HepG2 (cell line): ENCODE data around the gene SEC31A. TPM values are rescaled to one million over a fixed set of nuclear protein-coding genes. Genes with fewer than 3 reads are reported as not detected.

Experiments
- ATAC-seq: fragments of 200-7000 bp; cut with Tn5 transposase; 3 replicates; pipeline ENCODE4 v1.9.1; 2020; ENCODE audit warnings: mild to moderate bottlenecking, moderate library complexity
- BruUV-seq: library from RNA; stranded (reverse); fragments of 400-500 nt; replicated peaks from 2 replicates; lab custom pipeline; 2021; lab: Mats Ljungman, UMichigan
- CTCF ChIA-PET: fragments of 300-600 bp; formaldehyde crosslinking; extraction: SDS; loops from one replicate; lab custom pipeline; 2021; ENCODE audit warnings: low total read pairs, inconsistent platforms, low intra/inter-chr PET ratio; lab: Yijun Ruan, JAX
- POLR2A ChIA-PET: fragments of 350-600 bp; sonication (Branson Sonifier 250); formaldehyde crosslinking; loops from one replicate; lab custom pipeline; 2020; ENCODE audit warnings: antibody characterized with exemption, inconsistent platforms; lab: Yijun Ruan, JAX
- DNase-seq: peaks from one replicate; pipeline ENCODE4 v3.0.0-alpha.2; 2015; ENCODE audit warnings: low spot score
- FAIRE-seq: peaks from 3 replicates; lab custom pipeline; 2011; peaks lifted over from hg19 to GRCh38; lab: Jason Lieb, UNC
- H2AFZ ChIP-seq: one replicate; pipeline ENCODE4 v1.6.1; 2011; ENCODE audit warnings: low read length, inconsistent platforms
- H3K27ac ChIP-seq: fragments of 300-600 bp; 3 replicates; pipeline ENCODE4 v1.8.0; 2011; ENCODE audit warnings: mixed run types, mild to moderate bottlenecking, mixed read lengths, low read length, inconsistent platforms; ENCODE audit not compliant: insufficient read depth; ENCODE audit errors: extremely low read length
- H3K27me3 ChIP-seq, 2 experiments: fragments of 200-600 bp in 1 of 2; 2 replicates in 1 of 2; 3 replicates in 1 of 2; pipeline versions ENCODE4 v1.6.0 to v1.8.0; 2011; ENCODE audit warnings: low read length in 2 of 2, mild to moderate bottlenecking in 2 of 2, moderate library complexity in 2 of 2, inconsistent platforms in 1 of 2; ENCODE audit not compliant: insufficient read depth in 2 of 2, control insufficient read depth in 1 of 2
- H3K36me3 ChIP-seq, 2 experiments: fragments of 200-600 bp in 1 of 2; replicated peaks in 1 of 2; 2 replicates in 1 of 2; 3 replicates in 1 of 2; pipeline versions ENCODE4 v1.5.1 to v1.8.0; 2011; ENCODE audit warnings: low read length in 2 of 2, inconsistent platforms in 1 of 2; ENCODE audit not compliant: insufficient read depth in 2 of 2, control insufficient read depth in 1 of 2
- H3K4me1 ChIP-seq: 2 replicates; pipeline ENCODE4 v1.5.1; 2012; ENCODE audit warnings: low read length, inconsistent platforms; ENCODE audit not compliant: insufficient read depth
- H3K4me2 ChIP-seq: 2 replicates; pipeline ENCODE4 v1.6.0; 2011; ENCODE audit warnings: low read depth, low read length, inconsistent platforms
- H3K4me3 ChIP-seq, 3 experiments: fragments of 200-600 bp in 1 of 3; sonication (generic), shearing (Covaris generic) in 1 of 3; replicated peaks in 1 of 3; 2 replicates each; pipeline ENCODE4 v1.5.1; 2011 to 2016; ENCODE audit warnings: low read length in 3 of 3, inconsistent platforms in 2 of 3, low read depth in 2 of 3, mild to moderate bottlenecking in 2 of 3, control low read depth in 1 of 3, mixed read lengths in 1 of 3; ENCODE audit not compliant: insufficient read depth in 1 of 3
- H3K79me2 ChIP-seq: one replicate; pipeline ENCODE4 v1.6.1; 2011; ENCODE audit warnings: low read length, inconsistent platforms; ENCODE audit not compliant: insufficient read depth
- H3K9ac ChIP-seq: 2 replicates; pipeline ENCODE4 v1.6.0; 2011; ENCODE audit warnings: mild to moderate bottlenecking, low read depth, low read length, inconsistent platforms; ENCODE audit not compliant: insufficient read depth
- H3K9me3 ChIP-seq: 2 replicates; pipeline ENCODE4 v1.5.1; 2012; ENCODE audit warnings: mild to moderate bottlenecking, low read length
- H4K20me1 ChIP-seq: 2 replicates; pipeline ENCODE4 v1.6.0; 2011; ENCODE audit warnings: inconsistent platforms, mild to moderate bottlenecking, low read length, moderate library complexity; ENCODE audit not compliant: insufficient read depth
- ARHGAP35 ChIP-seq: sonication (generic); formaldehyde crosslinking; IDR thresholded peaks from 2 replicates; pipeline ENCODE4 v1.9.0; 2022; ENCODE audit warnings: mild to moderate bottlenecking, inconsistent platforms, moderate library complexity, missing genetic modification reagents, borderline replicate concordance
- EEA1 ChIP-seq: sonication (generic); formaldehyde crosslinking; IDR thresholded peaks from 2 replicates; pipeline ENCODE4 v1.5.1; 2020; ENCODE audit warnings: mild to moderate bottlenecking, missing genetic modification reagents, borderline replicate concordance
- EP300 ChIP-seq, 3 experiments: sonication (generic) in 1 of 3; formaldehyde crosslinking in 1 of 3; IDR thresholded peaks; 2 replicates each; pipeline versions ENCODE4 v1.5.1 to v1.6.1; 2011 to 2020; ENCODE audit warnings: low read depth in 2 of 3, low read length in 2 of 3, borderline replicate concordance in 1 of 3, improper control_type of control experiment in 1 of 3, mild to moderate bottlenecking in 1 of 3, missing genetic modification reagents in 1 of 3, moderate library complexity in 1 of 3
- HNF4A ChIP-seq: sonication (generic); formaldehyde crosslinking; IDR thresholded peaks from 2 replicates; pipeline ENCODE4 v1.4.0; 2020; ENCODE audit warnings: missing genetic modification reagents
- KDM4B ChIP-seq: sonication (generic); formaldehyde crosslinking; IDR thresholded peaks from 2 replicates; pipeline ENCODE4 v1.4.0; 2020; ENCODE audit warnings: missing genetic modification reagents
- ZC3H4 ChIP-seq: sonication (generic); formaldehyde crosslinking; IDR thresholded peaks from 2 replicates; pipeline ENCODE4 v1.4.0; 2020; ENCODE audit warnings: missing genetic modification reagents, borderline replicate concordance
- ZNF10 ChIP-seq: sonication (generic); formaldehyde crosslinking; IDR thresholded peaks from 2 replicates; pipeline ENCODE4 v1.4.0; 2020; ENCODE audit warnings: mild to moderate bottlenecking, low read depth, missing genetic modification reagents, borderline replicate concordance
- WGBS: methylation state at CpG from one replicate; pipeline ENCODE4 v1.1.6; 2017; ENCODE audit warnings: low lambda C conversion rate; 5-methylcytosine and 5-hydroxymethylcytosine counted together
- in situ Hi-C: cut with HindIII; loops from 2 replicates; pipeline ENCODE4 v1.10.0; 2017; ENCODE audit warnings: low pct_unique_long_range_greater_than_20kb; ENCODE audit not compliant: extremely low pct_ligation_motif_present
- intact Hi-C: fragments of 100-400 bp; cut with micrococcal nuclease; formaldehyde crosslinking; loops from one replicate; pipeline ENCODE4 v1.10.0; 2022; ENCODE audit not compliant: unreplicated experiment
- polyA plus RNA-seq, 8 experiments: library from polyadenylated mRNA; depleted of rRNA in 3 of 8; stranded (reverse) in 7 of 8; unstranded in 1 of 8; fragments of >200 nt; fragmentation: Illumina TruSeq in 4 of 8; extraction: Trizol in 4 of 8; gene quantifications; 2 replicates each; pipeline versions ENCODE4 v1.2.1 to v1.2.3, GENCODE V29; 2011 to 2016; ENCODE audit warnings: low read depth in 4 of 8, missing spikeins in 1 of 8, mixed read lengths in 1 of 8; ENCODE audit not compliant: insufficient read depth in 1 of 8
- total RNA-seq, 5 experiments: library from RNA; depleted of rRNA; stranded (reverse); fragments of >200 nt; fragmentation: Illumina TruSeq; extraction: Trizol; gene quantifications; 2 replicates each; pipeline ENCODE4 v1.2.3, GENCODE V29; 2016; ENCODE audit warnings: low read depth in 1 of 5
- TF ChIP-seq, protein P1 (sequence below): sonication (generic); formaldehyde crosslinking; IDR thresholded peaks from 2 replicates; pipeline ENCODE4 v1.8.1; 2023; ENCODE audit warnings: mild to moderate bottlenecking, missing genetic modification reagents, borderline replicate concordance
- TF ChIP-seq, protein P2 (sequence below): sonication (generic); formaldehyde crosslinking; IDR thresholded peaks from 2 replicates; pipeline ENCODE4 v1.9.0; 2021; ENCODE audit warnings: missing genetic modification reagents, borderline replicate concordance

Gene SEC31A
- total and polyA plus RNA-seq, 2 of the 13 experiments (the other 11 are each of a cell fraction or from before 2014, with no cell fraction given): 231 to 435 TPM

DNA sequence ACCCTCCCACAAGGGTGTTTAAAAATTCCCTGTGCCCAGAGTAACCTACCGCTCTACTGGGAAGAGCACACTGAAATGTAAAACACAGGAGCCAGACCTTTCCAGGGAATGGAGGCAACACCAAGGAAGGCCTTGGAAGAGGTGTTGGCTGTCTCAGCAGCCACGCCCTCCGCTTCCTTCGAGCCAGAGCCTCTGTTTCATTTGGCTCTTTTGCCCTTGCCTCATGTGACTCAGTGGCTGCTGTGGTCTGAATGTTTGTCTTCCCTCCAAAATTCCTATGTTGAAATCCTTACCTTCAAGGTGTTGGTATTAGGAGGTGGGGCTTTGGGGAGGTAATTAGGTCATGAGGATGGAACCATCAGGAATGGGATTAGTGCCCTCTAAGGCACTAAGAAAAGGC, 103.6 kb downstream of the SEC31A start:
- whole genome bisulfite sequencing: 64% methylated on average over 4 of the region's 4 CpGs
- no peak overlapping the region for H3K27ac ChIP-seq
- intact Hi-C loops (no loop called here), in situ Hi-C loops (no loop called here)
- H3K36me3 ChIP-seq: no peaks in the 10 kb centered on the region
- H4K20me1 ChIP-seq: no peaks in the 10 kb centered on the region
- ChIA-PET CTCF (no interaction called here), POLR2A (no interaction called here)
- ATAC-seq: no peak
- no TSS peak for BruUV-seq
- DNase-seq: no peak
- H2AFZ ChIP-seq: no peak overlapping the region
- H3K4me3 ChIP-seq: no peak overlapping the region
- TF ChIP-seq ZC3H4 (CRISPR knock-in tag) (no peak), HNF4A (CRISPR knock-in tag) (no peak), ARHGAP35 (CRISPR knock-in tag) (no peak), EP300 (IDR thresholded peaks at IDR 0.05; ENCODE audit: low read depth in 2 of 2, low read length in 2 of 2) (no peak), EP300 (CRISPR knock-in tag; IDR thresholded peaks at IDR 0.05; ENCODE audit: borderline replicate concordance) (no peak), KDM4B (no peak), EEA1 (CRISPR knock-in tag) (no peak), ZNF10 (CRISPR knock-in tag) (no peak)
- TF ChIP-seq, protein P1, sequence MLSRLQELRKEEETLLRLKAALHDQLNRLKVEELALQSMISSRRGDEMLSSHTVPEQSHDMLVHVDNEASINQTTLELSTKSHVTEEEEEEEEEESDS: no peak
- TF ChIP-seq, protein P2, sequence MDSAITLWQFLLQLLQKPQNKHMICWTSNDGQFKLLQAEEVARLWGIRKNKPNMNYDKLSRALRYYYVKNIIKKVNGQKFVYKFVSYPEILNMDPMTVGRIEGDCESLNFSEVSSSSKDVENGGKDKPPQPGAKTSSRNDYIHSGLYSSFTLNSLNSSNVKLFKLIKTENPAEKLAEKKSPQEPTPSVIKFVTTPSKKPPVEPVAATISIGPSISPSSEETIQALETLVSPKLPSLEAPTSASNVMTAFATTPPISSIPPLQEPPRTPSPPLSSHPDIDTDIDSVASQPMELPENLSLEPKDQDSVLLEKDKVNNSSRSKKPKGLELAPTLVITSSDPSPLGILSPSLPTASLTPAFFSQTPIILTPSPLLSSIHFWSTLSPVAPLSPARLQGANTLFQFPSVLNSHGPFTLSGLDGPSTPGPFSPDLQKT (CRISPR knock-in tag): no peak
- FAIRE-seq: no peak
- H3K79me2 ChIP-seq: no peaks in the 10 kb centered on the region
- no peak overlapping the region for H3K4me2 ChIP-seq
- H3K9me3 ChIP-seq: no peaks in the 10 kb centered on the region
- peaks cover 6% of the 10 kb centered on the region; the same call in 1 of the 2 replicates for H3K4me1 ChIP-seq
- peaks cover 0 to 15% of the 10 kb centered on the region in 2 experiments; a peak in 2 of 5 replicates for H3K27me3 ChIP-seq
- H3K9ac ChIP-seq: no peak overlapping the region
